ENCODE results near the gene GRID1.

GRCh38 chr10:86292462-86293395 is 73.9 kb downstream of the GRID1 start:
- no peak for TF ChIP-seq POLR2A (IDR thresholded peaks at IDR 0.05; ENCODE audit: borderline replicate concordance, extremely low read depth, insufficient read depth, insufficient read length)
- TF ChIP-seq, protein P1, sequence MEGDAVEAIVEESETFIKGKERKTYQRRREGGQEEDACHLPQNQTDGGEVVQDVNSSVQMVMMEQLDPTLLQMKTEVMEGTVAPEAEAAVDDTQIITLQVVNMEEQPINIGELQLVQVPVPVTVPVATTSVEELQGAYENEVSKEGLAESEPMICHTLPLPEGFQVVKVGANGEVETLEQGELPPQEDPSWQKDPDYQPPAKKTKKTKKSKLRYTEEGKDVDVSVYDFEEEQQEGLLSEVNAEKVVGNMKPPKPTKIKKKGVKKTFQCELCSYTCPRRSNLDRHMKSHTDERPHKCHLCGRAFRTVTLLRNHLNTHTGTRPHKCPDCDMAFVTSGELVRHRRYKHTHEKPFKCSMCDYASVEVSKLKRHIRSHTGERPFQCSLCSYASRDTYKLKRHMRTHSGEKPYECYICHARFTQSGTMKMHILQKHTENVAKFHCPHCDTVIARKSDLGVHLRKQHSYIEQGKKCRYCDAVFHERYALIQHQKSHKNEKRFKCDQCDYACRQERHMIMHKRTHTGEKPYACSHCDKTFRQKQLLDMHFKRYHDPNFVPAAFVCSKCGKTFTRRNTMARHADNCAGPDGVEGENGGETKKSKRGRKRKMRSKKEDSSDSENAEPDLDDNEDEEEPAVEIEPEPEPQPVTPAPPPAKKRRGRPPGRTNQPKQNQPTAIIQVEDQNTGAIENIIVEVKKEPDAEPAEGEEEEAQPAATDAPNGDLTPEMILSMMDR (IDR thresholded peaks at IDR 0.05 in 2 of 3, conservative IDR thresholded peaks at IDR 0.05 in 1 of 3; ENCODE audit: borderline replicate concordance in 1 of 3, insufficient read depth in 1 of 3, low read depth in 2 of 3, low read length in 2 of 3), result no peak

All from HCT116 (cell line).